Astrocyte (in vitro differentiated cells and primary cell): Measurements from ENCODE around the gene C1GALT1C1L. TPM values are rescaled to one million over a fixed set of nuclear protein-coding genes. Genes with fewer than 3 reads are reported as not detected.

Experiments
- DNase-seq: peaks from one replicate; pipeline ENCODE4 v3.0.0-alpha.2; 2010; ENCODE audit warnings: low read depth
- FAIRE-seq: peaks from 2 replicates; lab custom pipeline; 2011; peaks lifted over from hg19 to GRCh38; lab: Jason Lieb, UNC
- H2AFZ ChIP-seq: 2 replicates; pipeline ENCODE4 v1.6.0; 2012; ENCODE audit warnings: low read depth, low read length, inconsistent platforms
- H3K27ac ChIP-seq: 2 replicates; pipeline ENCODE4 v1.5.1; 2011; ENCODE audit warnings: low read depth, low read length, inconsistent platforms
- H3K27me3 ChIP-seq: 2 replicates; pipeline ENCODE4 v1.6.0; 2011; ENCODE audit warnings: low read length, inconsistent platforms; ENCODE audit not compliant: insufficient read depth
- H3K36me3 ChIP-seq: 2 replicates; pipeline ENCODE4 v1.5.1; 2011; ENCODE audit warnings: low read length, inconsistent platforms; ENCODE audit not compliant: insufficient read depth
- H3K4me1 ChIP-seq: 2 replicates; pipeline ENCODE4 v1.5.1; 2011; ENCODE audit warnings: low read length, inconsistent platforms; ENCODE audit not compliant: insufficient read depth
- H3K4me2 ChIP-seq: 2 replicates; pipeline ENCODE4 v1.6.0; 2012; ENCODE audit warnings: low read length, inconsistent platforms
- H3K4me3 ChIP-seq: 2 replicates; pipeline ENCODE4 v1.5.1; 2011; ENCODE audit warnings: low read depth, mild to moderate bottlenecking, low read length, inconsistent platforms; ENCODE audit not compliant: insufficient read depth
- H3K79me2 ChIP-seq: 2 replicates; pipeline ENCODE4 v1.6.0; 2012; ENCODE audit warnings: mild to moderate bottlenecking, low read length, inconsistent platforms; ENCODE audit not compliant: insufficient read depth
- H3K9ac ChIP-seq: 2 replicates; pipeline ENCODE4 v1.6.0; 2012; ENCODE audit warnings: mild to moderate bottlenecking, low read length, inconsistent platforms
- H3K9me3 ChIP-seq: 2 replicates; pipeline ENCODE4 v1.5.1; 2012; ENCODE audit warnings: low read depth, mild to moderate bottlenecking, low read length, inconsistent platforms; ENCODE audit not compliant: insufficient read depth
- H4K20me1 ChIP-seq: 2 replicates; pipeline ENCODE4 v1.6.0; 2012; ENCODE audit warnings: low read length, inconsistent platforms; ENCODE audit not compliant: insufficient read depth
- H3K27ac Mint-ChIP-seq: one replicate; pipeline ENCODE4 v1.8.0; 2021; ENCODE audit warnings: mild to moderate bottlenecking, mixed read lengths; ENCODE audit not compliant: unreplicated experiment
- H3K27me3 Mint-ChIP-seq: one replicate; pipeline ENCODE4 v1.8.0; 2021; ENCODE audit warnings: low read depth, mixed read lengths; ENCODE audit not compliant: unreplicated experiment
- H3K36me3 Mint-ChIP-seq: one replicate; pipeline ENCODE4 v1.8.0; 2021; ENCODE audit warnings: low read depth, mixed read lengths; ENCODE audit not compliant: unreplicated experiment
- H3K4me1 Mint-ChIP-seq: one replicate; pipeline ENCODE4 v1.8.0; 2021; ENCODE audit warnings: low read depth, mixed read lengths; ENCODE audit not compliant: unreplicated experiment
- H3K4me3 Mint-ChIP-seq: one replicate; pipeline ENCODE4 v1.8.0; 2021; ENCODE audit warnings: mild to moderate bottlenecking, moderate library complexity, mixed read lengths; ENCODE audit not compliant: unreplicated experiment
- H3K9me3 Mint-ChIP-seq: one replicate; pipeline ENCODE4 v1.8.0; 2021; ENCODE audit warnings: mild to moderate bottlenecking, mixed read lengths; ENCODE audit not compliant: unreplicated experiment
- CTCF ChIP-seq: IDR thresholded peaks from 2 replicates; pipeline ENCODE4 v1.5.1; 2011; ENCODE audit warnings: low read depth, mild to moderate bottlenecking, inconsistent platforms, low read length, moderate library complexity; ENCODE audit not compliant: insufficient read depth
- EZH2 ChIP-seq: IDR thresholded peaks from 2 replicates; pipeline ENCODE4 v1.6.1; 2012; ENCODE audit warnings: mild to moderate bottlenecking, low read length, inconsistent platforms; ENCODE audit not compliant: insufficient read depth
- total RNA-seq: library from RNA; stranded (reverse); gene quantifications from 2 replicates; pipeline ENCODE4 v1.2.1, GENCODE V29; 2021

C1GALT1C1L gene
- total RNA-seq, 1 donor from 2014 or later = not detected

GRCh38 chr2:43648994-43649701, 27.1 kb downstream of the C1GALT1C1L start:
- FAIRE-seq (peak; percentile 37), DNase-seq (peak; percentile 60)
- Mint-ChIP-seq H3K4me1 (peaks cover 9% of the 10 kb centered on the region), H3K4me3 (no peak overlapping the region), H3K27me3 (no peaks in the 10 kb centered on the region), H3K36me3 (no peaks in the 10 kb centered on the region), H3K9me3 (no peaks in the 10 kb centered on the region), H3K27ac (no peak overlapping the region)
- Histone ChIP-seq H2AFZ (no peak overlapping the region), H3K4me1 (no peaks in the 10 kb centered on the region), H3K27ac (no peak overlapping the region), H3K4me2 (peak overlapping the region; percentile 3), H3K27me3 (no peaks in the 10 kb centered on the region), H4K20me1 (no peaks in the 10 kb centered on the region), H3K9me3 (no peaks in the 10 kb centered on the region), H3K36me3 (no peaks in the 10 kb centered on the region), H3K79me2 (no peaks in the 10 kb centered on the region), H3K4me3 (no peak overlapping the region), H3K9ac (no peak overlapping the region)
- TF ChIP-seq EZH2 (no peak), CTCF (no peak)

GRCh38 chr2:43643680-43644079, 32.5 kb downstream of the C1GALT1C1L start:
- H3K27ac Mint-ChIP-seq = no peak overlapping the region

More at GRCh38 chr2:43643680-43644079, 32.5 kb downstream of the C1GALT1C1L start:
- Histone ChIP-seq H3K9ac (no peak overlapping the region), H3K27ac (no peak overlapping the region), H3K79me2 (no peaks in the 10 kb centered on the region), H3K4me2 (no peak overlapping the region), H3K4me3 (no peak overlapping the region), H3K4me1 (no peaks in the 10 kb centered on the region), H2AFZ (no peak overlapping the region), H3K27me3 (no peaks in the 10 kb centered on the region), H3K9me3 (no peaks in the 10 kb centered on the region), H4K20me1 (no peaks in the 10 kb centered on the region), H3K36me3 (no peaks in the 10 kb centered on the region)
- Mint-ChIP-seq H3K27me3 (no peaks in the 10 kb centered on the region), H3K4me1 (no peaks in the 10 kb centered on the region), H3K4me3 (no peak overlapping the region), H3K36me3 (no peaks in the 10 kb centered on the region), H3K9me3 (peaks cover 3% of the 10 kb centered on the region)
- TF ChIP-seq CTCF (no peak), EZH2 (no peak)
- DNase-seq (no peak), FAIRE-seq (no peak)
